Endothelial cell of umbilical vein (primary cell): Measurements from ENCODE around the gene KRTAP4-8. TPM values are rescaled to one million over a fixed set of nuclear protein-coding genes. Genes with fewer than 3 reads are reported as not detected.

ENCODE experiments used
- Bru-seq: library from RNA; stranded (reverse); fragments of 400-500 nt; gene quantifications from one replicate; lab custom pipeline; 2021; lab: Mats Ljungman, UMichigan
- BruChase-seq, 2 experiments: library from RNA; stranded (reverse); fragments of 400-500 nt; gene quantifications; one replicate each; lab custom pipeline; 2021; lab: Mats Ljungman, UMichigan
- BruUV-seq: library from RNA; stranded (reverse); fragments of 400-500 nt; replicated peaks from 2 replicates; lab custom pipeline; 2021; lab: Mats Ljungman, UMichigan
- CTCF ChIA-PET: fragments of 300-600, 350-600 bp; sonication (Branson Sonifier 250); formaldehyde crosslinking; loops from one replicate; lab custom pipeline; 2021; ENCODE audit warnings: antibody characterized with exemption, inconsistent platforms; lab: Charles Lee
- POLR2A ChIA-PET: fragments of 300-600, 350-600 bp; sonication (Branson Sonifier 250); formaldehyde crosslinking; loops from one replicate; lab custom pipeline; 2021; ENCODE audit warnings: antibody characterized with exemption, inconsistent platforms; lab: Charles Lee
- DNase-seq: peaks from one replicate; pipeline ENCODE4 v3.0.0-alpha.2; 2011; ENCODE audit warnings: low read depth, low spot score
- FAIRE-seq: peaks from 2 replicates; lab custom pipeline; 2011; peaks lifted over from hg19 to GRCh38; lab: Jason Lieb, UNC
- H2AFZ ChIP-seq: 2 replicates; pipeline ENCODE4 v1.6.0; 2012; ENCODE audit warnings: low read depth, low read length, control low read depth, inconsistent platforms
- H3K27ac ChIP-seq: 2 replicates; pipeline ENCODE4 v1.5.1; 2011; ENCODE audit warnings: low read depth, mild to moderate bottlenecking, control low read depth, low read length, moderate library complexity; ENCODE audit not compliant: insufficient read depth
- H3K27me3 ChIP-seq, 2 experiments: 2 replicates each; pipeline versions ENCODE4 v1.6.0 to v1.6.1; 2011; ENCODE audit warnings: low read length in 2 of 2, mixed read lengths in 1 of 2; ENCODE audit not compliant: control insufficient read depth in 2 of 2, insufficient read depth in 2 of 2
- H3K36me3 ChIP-seq, 2 experiments: 2 replicates in 1 of 2; 3 replicates in 1 of 2; pipeline ENCODE4 v1.5.1; 2011; ENCODE audit warnings: low read length in 2 of 2, mild to moderate bottlenecking in 1 of 2, moderate library complexity in 1 of 2; ENCODE audit not compliant: control insufficient read depth in 2 of 2, insufficient read depth in 2 of 2; ENCODE audit errors: extremely low read depth in 1 of 2
- H3K4me1 ChIP-seq: 3 replicates; pipeline ENCODE4 v1.5.1; 2011; ENCODE audit warnings: mild to moderate bottlenecking, low read length; ENCODE audit not compliant: control insufficient read depth, insufficient read depth; ENCODE audit errors: extremely low read depth
- H3K4me2 ChIP-seq: 2 replicates; pipeline ENCODE4 v1.6.1; 2011; ENCODE audit warnings: low read length, control low read depth, mixed read lengths; ENCODE audit not compliant: insufficient read depth
- H3K4me3 ChIP-seq, 3 experiments: fragments of 200-600 bp in 1 of 3; sonication (generic), shearing (Covaris generic) in 1 of 3; replicated peaks in 1 of 3; 2 replicates each; pipeline ENCODE4 v1.5.1; 2011 to 2016; ENCODE audit warnings: control low read depth in 3 of 3, low read length in 3 of 3, mild to moderate bottlenecking in 2 of 3, inconsistent platforms in 1 of 3, low read depth in 1 of 3, moderate library complexity in 1 of 3; ENCODE audit not compliant: insufficient read depth in 1 of 3
- H3K79me2 ChIP-seq: 2 replicates; pipeline ENCODE4 v1.6.0; 2012; ENCODE audit warnings: low read length, inconsistent platforms; ENCODE audit not compliant: control insufficient read depth, insufficient read depth
- H3K9ac ChIP-seq: replicated peaks from 2 replicates; pipeline ENCODE3; 2011; ENCODE audit warnings: low read length, control low read depth; ENCODE audit not compliant: insufficient read depth; ENCODE audit errors: extremely low read depth
- H3K9me1 ChIP-seq: replicated peaks from 3 replicates; pipeline ENCODE4 v1.6.0; 2011; ENCODE audit warnings: mild to moderate bottlenecking, low read length; ENCODE audit not compliant: control insufficient read depth, insufficient read depth; ENCODE audit errors: extremely low read depth
- H3K9me3 ChIP-seq: replicated peaks from 2 replicates; pipeline ENCODE4 v1.5.1; 2012; ENCODE audit warnings: low read length, inconsistent platforms; ENCODE audit not compliant: control insufficient read depth, insufficient read depth
- H4K20me1 ChIP-seq: replicated peaks from 2 replicates; pipeline ENCODE3; 2011; ENCODE audit warnings: mild to moderate bottlenecking, low read length; ENCODE audit not compliant: control insufficient read depth, insufficient read depth; ENCODE audit errors: extremely low read depth
- CTCF ChIP-seq, 2 donors: IDR thresholded peaks; 1 replicate in 1 of 2; 2 replicates in 1 of 2; pipeline ENCODE4 v1.5.1; 2011; ENCODE audit warnings: low read length in 2 of 2, mild to moderate bottlenecking in 2 of 2, moderate library complexity in 2 of 2, control low read depth in 1 of 2, inconsistent platforms in 1 of 2, low read depth in 1 of 2; ENCODE audit not compliant: insufficient read depth in 1 of 2; ENCODE audit errors: extremely low read depth in 1 of 2
- EZH2 ChIP-seq: IDR thresholded peaks from 2 replicates; pipeline ENCODE4 v1.6.1; 2012; ENCODE audit warnings: borderline replicate concordance, low read depth, mild to moderate bottlenecking, moderate library complexity, low read length, inconsistent platforms; ENCODE audit not compliant: severe bottlenecking
- FOS ChIP-seq: IDR thresholded peaks from 2 replicates; pipeline ENCODE4 v1.6.1; 2011; ENCODE audit warnings: mild to moderate bottlenecking, low read length, moderate library complexity, borderline replicate concordance; ENCODE audit not compliant: insufficient read depth
- GATA2 ChIP-seq: IDR thresholded peaks from 2 replicates; pipeline ENCODE4 v1.7.0; 2011; ENCODE audit warnings: low read depth, mild to moderate bottlenecking, moderate library complexity, mixed read lengths, low read length; ENCODE audit not compliant: insufficient read length, insufficient read depth
- JUN ChIP-seq: IDR thresholded peaks from 2 replicates; pipeline ENCODE4 v1.6.1; 2011; ENCODE audit warnings: borderline replicate concordance, low read depth; ENCODE audit not compliant: insufficient read length, insufficient read depth
- MAX ChIP-seq: IDR thresholded peaks from 2 replicates; pipeline ENCODE4 v1.6.1; 2011; ENCODE audit not compliant: insufficient read depth, insufficient read length
- MYC ChIP-seq: IDR thresholded peaks from one replicate; pipeline ENCODE4 v1.6.1; 2011; ENCODE audit warnings: mild to moderate bottlenecking, low read depth, low read length
- POLR2A ChIP-seq: IDR thresholded peaks from 2 replicates; pipeline ENCODE4 v1.6.1; 2012; ENCODE audit warnings: low read depth, mild to moderate bottlenecking, control low read depth, low read length
- POLR2AphosphoS5 ChIP-seq: IDR thresholded peaks from 2 replicates; pipeline ENCODE4 v1.6.1; 2012; ENCODE audit warnings: low read depth, mild to moderate bottlenecking, control low read depth, low read length, moderate library complexity; ENCODE audit not compliant: insufficient read depth
- dilution Hi-C: fragments of 300-500 bp; cut with MboI; formaldehyde crosslinking; loops from one replicate; pipeline ENCODE4 v1.15.0; 2019; ENCODE audit warnings: low sequenced_read_pairs; ENCODE audit not compliant: extremely low pct_ligation_motif_present
- intact Hi-C: fragments of 100-400 bp; cut with micrococcal nuclease; formaldehyde crosslinking; loops from one replicate; pipeline ENCODE4 v1.10.0; 2022
- long read RNA-seq: library from polyadenylated mRNA; stranded (forward); transcript quantifications from one replicate; pipeline ENCODE4 v2.0.0, GENCODE V29; 2021
- polyA minus RNA-seq, 3 experiments: library from RNA; depleted of rRNA, polyadenylated mRNA; stranded (reverse); fragments of >200 nt; gene quantifications; 1 replicate in 1 of 3; 2 replicates in 2 of 3; pipeline ENCODE4 v1.2.3, GENCODE V29; 2011
- polyA plus RNA-seq, 4 experiments: library from polyadenylated mRNA; depleted of rRNA in 3 of 4; stranded (reverse) in 3 of 4; unstranded in 1 of 4; fragments of >200 nt; gene quantifications; 2 replicates each; pipeline versions ENCODE4 v1.2.1 to v1.2.3, GENCODE V29; 2011 to 2012; ENCODE audit warnings: missing spikeins in 1 of 4
- total RNA-seq: library from RNA; stranded (reverse); gene quantifications from 2 replicates; pipeline ENCODE4 v1.2.3, GENCODE V29; 2021

KRTAP4-8 gene
- total RNA-seq (not detected in 2 replicates), polyA plus RNA-seq (not detected in 2 replicates), polyA minus RNA-seq (not detected in 2 replicates), Bru-seq, nascent RNA (not detected), BruChase-seq, experiment 1, labeled RNA remaining after a 6-hour chase (not detected), BruChase-seq, experiment 2, labeled RNA remaining after a 2-hour chase (not detected)
- polyA plus RNA-seq (2011; cell fraction: cytosol; rRNA removed): not detected in 2 replicates
- polyA plus RNA-seq (2011; cell fraction: nucleus; rRNA removed): not detected in 2 replicates
- not detected in 2 replicates for polyA plus RNA-seq (2012)
- not detected for polyA minus RNA-seq (2011; cell fraction: cytosol; rRNA and poly(A)+ RNA removed)
- polyA minus RNA-seq (2011; cell fraction: nucleus; rRNA and poly(A)+ RNA removed): not detected in 2 replicates
- long read RNA-seq: 0 reads

GRCh38 chr17:41098042-41098441, at the start of gene KRTAP4-8:
Gene KRTAP4-8, minus strand, starts transcription at chr17:41098142. Its CDS starts 58 bp downstream, at chr17:41098084.
- Histone ChIP-seq H3K4me2 (no peak within 1 kb of the TSS), H3K4me3 (no peak within 1 kb of the TSS), H3K27ac (no peak within 1 kb of the TSS), H4K20me1 (no peaks in the 10 kb centered on the region), H3K27me3 (no peaks in the 10 kb centered on the region), H3K9ac (no peak within 1 kb of the TSS), H3K79me2 (no peaks in the 10 kb centered on the region), H3K4me1 (peaks cover 2% of the 10 kb centered on the region), H3K9me3 (no peaks in the 10 kb centered on the region), H3K36me3 (no peaks in the 10 kb centered on the region), H3K9me1 (no peaks in the 10 kb centered on the region), H2AFZ (no peak within 1 kb of the TSS)
- intact Hi-C loops: no loop called here
- no peak for TF ChIP-seq JUN
- no peak for TF ChIP-seq MAX
- TF ChIP-seq POLR2AphosphoS5: no peak
- no peak for TF ChIP-seq GATA2
- TF ChIP-seq CTCF (IDR thresholded peaks at IDR 0.05; ENCODE audit: extremely low read depth in 1 of 2, insufficient read depth in 1 of 2, low read depth in 1 of 2, low read length in 2 of 2): no peak
- TF ChIP-seq FOS: no peak
- no peak for TF ChIP-seq EZH2
- no peak for TF ChIP-seq MYC
- TF ChIP-seq POLR2A: no peak
- DNase-seq: no peak
- FAIRE-seq: no peak
- CTCF ChIA-PET: no interaction called here
- dilution Hi-C loops: no loop called here
- POLR2A ChIA-PET: no interaction called here
- BruUV-seq: no TSS peak
